ENCODE data around the gene CYP27A1.
A peak's percentile ranks its signal among the peaks of the same experiment; 100 is the strongest.

- TF ChIP-seq NCOA1 (IDR thresholded peaks at IDR 0.05; ENCODE audit: low read depth) (0 out of 2 replicates have a peak, but pooled peaks have one; percentile 35), CBFA2T3 (IDR thresholded peaks at IDR 0.05) (no peak), KDM1A (IDR thresholded peaks at IDR 0.05) (no peak), TARDBP (IDR thresholded peaks at IDR 0.05) (no peak)
Observed at GRCh38 chr2:218745160-218745558, 36.8 kb upstream of the CYP27A1 start.

Measured in K562 (cell line).